Sigmoid colon (tissue), 4 donors: Measurements from ENCODE around the gene DCC.

Source experiments
- POLR2A ChIP-seq, 2 donors: fragments of 450-650 bp; IDR thresholded peaks; one replicate each; pipeline ENCODE4 v1.6.1; 2016; ENCODE audit warnings: antibody characterized with exemption in 2 of 2, mild to moderate bottlenecking in 2 of 2, moderate library complexity in 2 of 2
- POLR2AphosphoS5 ChIP-seq, 4 donors: sonication (generic); formaldehyde crosslinking; IDR thresholded peaks; one replicate each; pipeline ENCODE4 v1.6.1; 2017; ENCODE audit warnings: antibody characterized with exemption in 4 of 4
- TF ChIP-seq, protein P1 (sequence below), 4 experiments: fragments of 450-650 bp in 3 of 4; fragments of 200-600 bp in 1 of 4; IDR thresholded peaks; one replicate each; pipeline ENCODE4 v1.5.1; 2016 to 2019; ENCODE audit warnings: antibody characterized with exemption in 4 of 4, mild to moderate bottlenecking in 3 of 4, moderate library complexity in 2 of 4

GRCh38 chr18:52431683-52432082, 91.7 kb downstream of the DCC start:
- TF ChIP-seq POLR2AphosphoS5 (IDR thresholded peaks at IDR 0.05) = no peak
- TF ChIP-seq, protein P1, sequence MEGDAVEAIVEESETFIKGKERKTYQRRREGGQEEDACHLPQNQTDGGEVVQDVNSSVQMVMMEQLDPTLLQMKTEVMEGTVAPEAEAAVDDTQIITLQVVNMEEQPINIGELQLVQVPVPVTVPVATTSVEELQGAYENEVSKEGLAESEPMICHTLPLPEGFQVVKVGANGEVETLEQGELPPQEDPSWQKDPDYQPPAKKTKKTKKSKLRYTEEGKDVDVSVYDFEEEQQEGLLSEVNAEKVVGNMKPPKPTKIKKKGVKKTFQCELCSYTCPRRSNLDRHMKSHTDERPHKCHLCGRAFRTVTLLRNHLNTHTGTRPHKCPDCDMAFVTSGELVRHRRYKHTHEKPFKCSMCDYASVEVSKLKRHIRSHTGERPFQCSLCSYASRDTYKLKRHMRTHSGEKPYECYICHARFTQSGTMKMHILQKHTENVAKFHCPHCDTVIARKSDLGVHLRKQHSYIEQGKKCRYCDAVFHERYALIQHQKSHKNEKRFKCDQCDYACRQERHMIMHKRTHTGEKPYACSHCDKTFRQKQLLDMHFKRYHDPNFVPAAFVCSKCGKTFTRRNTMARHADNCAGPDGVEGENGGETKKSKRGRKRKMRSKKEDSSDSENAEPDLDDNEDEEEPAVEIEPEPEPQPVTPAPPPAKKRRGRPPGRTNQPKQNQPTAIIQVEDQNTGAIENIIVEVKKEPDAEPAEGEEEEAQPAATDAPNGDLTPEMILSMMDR (IDR thresholded peaks at IDR 0.05) = no peak
- TF ChIP-seq POLR2A (IDR thresholded peaks at IDR 0.05) = no peak
